Neural cell (in vitro differentiated cells): Measurements from ENCODE around the gene AFG3L2. TPM values are rescaled to one million over a fixed set of nuclear protein-coding genes. Genes with fewer than 3 reads are reported as not detected.

Experiments used
- H2AFZ ChIP-seq: fragments of 200-600, 300-800 bp; sonication (generic), shearing (Covaris generic); 2 replicates; pipeline ENCODE4 v1.6.0; 2014; ENCODE audit warnings: low read depth, mild to moderate bottlenecking, antibody characterized with exemption, low read length, moderate library complexity
- H3F3A ChIP-seq: fragments of 200-600 bp; shearing (Covaris generic); 2 replicates; pipeline ENCODE4 v1.6.1; 2016; ENCODE audit warnings: mild to moderate bottlenecking, moderate library complexity, mixed read lengths, antibody characterized with exemption, low read length; ENCODE audit not compliant: insufficient read depth, poor library complexity, severe bottlenecking
- H3K27ac ChIP-seq: fragments of 200-600, 300-800 bp; sonication (generic), shearing (Covaris generic); 2 replicates; pipeline ENCODE4 v1.5.1; 2014; ENCODE audit warnings: mild to moderate bottlenecking, low read length, moderate library complexity
- H3K27me3 ChIP-seq: fragments of 300-800, 200-600 bp; sonication (generic), shearing (Covaris generic); 2 replicates; pipeline ENCODE4 v1.6.0; 2014; ENCODE audit warnings: mild to moderate bottlenecking, low read depth, low read length, moderate library complexity; ENCODE audit not compliant: insufficient read depth
- H3K36me3 ChIP-seq: fragments of 300-800, 200-600 bp; sonication (generic), shearing (Covaris generic); 2 replicates; pipeline ENCODE4 v1.5.1; 2014; ENCODE audit warnings: mild to moderate bottlenecking, antibody characterized with exemption, low read length, moderate library complexity; ENCODE audit not compliant: insufficient read depth
- H3K4me2 ChIP-seq: fragments of 300-800, 200-600 bp; sonication (generic), shearing (Covaris generic); 2 replicates; pipeline ENCODE4 v1.6.0; 2014; ENCODE audit warnings: mild to moderate bottlenecking, low read length
- H3K4me3 ChIP-seq: fragments of 300-800, 200-600 bp; sonication (generic), shearing (Covaris generic); 2 replicates; pipeline ENCODE4 v1.5.1; 2014; ENCODE audit warnings: mild to moderate bottlenecking, low read length, moderate library complexity
- H3K79me2 ChIP-seq: fragments of 200-600 bp; shearing (Covaris generic); replicated peaks from 2 replicates; pipeline ENCODE4 v1.6.0; 2014; ENCODE audit warnings: mild to moderate bottlenecking, low read length, moderate library complexity; ENCODE audit not compliant: insufficient read depth
- H3K9ac ChIP-seq: fragments of 300-800, 200-600 bp; sonication (generic), shearing (Covaris generic); 2 replicates; pipeline ENCODE4 v1.6.1; 2016; ENCODE audit warnings: mild to moderate bottlenecking, low read length, mixed read lengths
- H3K9me2 ChIP-seq: fragments of 200-600 bp; shearing (Covaris generic); 2 replicates; pipeline ENCODE4 v1.6.1; 2016; ENCODE audit warnings: mild to moderate bottlenecking, low read length, mixed read lengths; ENCODE audit not compliant: insufficient read depth
- H3K9me3 ChIP-seq: fragments of 200-600, 300-800 bp; sonication (generic), shearing (Covaris generic); 2 replicates; pipeline ENCODE4 v1.6.1; 2016; ENCODE audit warnings: mild to moderate bottlenecking, mixed run types, low read length, moderate library complexity, mixed read lengths
- H4K20me1 ChIP-seq: fragments of 200-600 bp; shearing (Covaris generic); 2 replicates; pipeline ENCODE4 v1.6.1; 2016; ENCODE audit warnings: mild to moderate bottlenecking, mixed run types; ENCODE audit not compliant: insufficient read depth
- EP300 ChIP-seq: fragments of 450-650 bp; conservative IDR thresholded peaks from 2 replicates; pipeline ENCODE4 v1.6.1; 2014; ENCODE audit warnings: antibody characterized with exemption, mild to moderate bottlenecking, moderate library complexity; ENCODE audit not compliant: poor library complexity, severe bottlenecking
- EZH2 ChIP-seq: fragments of 200-600, 300-800 bp; shearing (Covaris generic), sonication (generic); IDR thresholded peaks from 2 replicates; pipeline ENCODE4 v1.6.1; 2014; ENCODE audit warnings: antibody characterized with exemption, low read length, borderline replicate concordance, mild to moderate bottlenecking; ENCODE audit not compliant: insufficient read depth, poor library complexity, severe bottlenecking
- MXI1 ChIP-seq: fragments of 450-650 bp; conservative IDR thresholded peaks from 2 replicates; pipeline ENCODE4 v1.6.1; 2014; ENCODE audit warnings: antibody characterized with exemption, mild to moderate bottlenecking; ENCODE audit not compliant: poor library complexity, severe bottlenecking
- POLR2AphosphoS5 ChIP-seq: IDR thresholded peaks from 2 replicates; pipeline ENCODE4 v1.6.1; 2012
- RAD21 ChIP-seq: fragments of 450-650 bp; conservative IDR thresholded peaks from 2 replicates; pipeline ENCODE4 v1.6.1; 2014; ENCODE audit warnings: antibody characterized with exemption, mild to moderate bottlenecking, moderate library complexity
- SMC3 ChIP-seq: fragments of 450-650 bp; conservative IDR thresholded peaks from 2 replicates; pipeline ENCODE4 v1.6.1; 2014; ENCODE audit warnings: antibody characterized with exemption, mild to moderate bottlenecking, moderate library complexity; ENCODE audit not compliant: poor library complexity
- TAF1 ChIP-seq: IDR thresholded peaks from 2 replicates; pipeline ENCODE4 v1.6.1; 2012; ENCODE audit warnings: low read depth
- polyA plus RNA-seq: library from polyadenylated mRNA; depleted of rRNA; stranded (reverse); fragments of >200 nt; gene quantifications from 2 replicates; pipeline ENCODE4 v1.2.3, GENCODE V29; 2014
- TF ChIP-seq, protein P1 (sequence below): IDR thresholded peaks from 2 replicates; pipeline ENCODE4 v1.6.1; 2012; ENCODE audit warnings: borderline replicate concordance
- TF ChIP-seq, protein P2 (sequence below): fragments of 450-650 bp; IDR thresholded peaks from 2 replicates; pipeline ENCODE4 v1.5.1; 2014; ENCODE audit warnings: antibody characterized with exemption, mild to moderate bottlenecking, moderate library complexity; ENCODE audit not compliant: poor library complexity, severe bottlenecking

Gene AFG3L2
- polyA plus RNA-seq, 1 donor from 2014 or later, result 49.4 TPM

DNA sequence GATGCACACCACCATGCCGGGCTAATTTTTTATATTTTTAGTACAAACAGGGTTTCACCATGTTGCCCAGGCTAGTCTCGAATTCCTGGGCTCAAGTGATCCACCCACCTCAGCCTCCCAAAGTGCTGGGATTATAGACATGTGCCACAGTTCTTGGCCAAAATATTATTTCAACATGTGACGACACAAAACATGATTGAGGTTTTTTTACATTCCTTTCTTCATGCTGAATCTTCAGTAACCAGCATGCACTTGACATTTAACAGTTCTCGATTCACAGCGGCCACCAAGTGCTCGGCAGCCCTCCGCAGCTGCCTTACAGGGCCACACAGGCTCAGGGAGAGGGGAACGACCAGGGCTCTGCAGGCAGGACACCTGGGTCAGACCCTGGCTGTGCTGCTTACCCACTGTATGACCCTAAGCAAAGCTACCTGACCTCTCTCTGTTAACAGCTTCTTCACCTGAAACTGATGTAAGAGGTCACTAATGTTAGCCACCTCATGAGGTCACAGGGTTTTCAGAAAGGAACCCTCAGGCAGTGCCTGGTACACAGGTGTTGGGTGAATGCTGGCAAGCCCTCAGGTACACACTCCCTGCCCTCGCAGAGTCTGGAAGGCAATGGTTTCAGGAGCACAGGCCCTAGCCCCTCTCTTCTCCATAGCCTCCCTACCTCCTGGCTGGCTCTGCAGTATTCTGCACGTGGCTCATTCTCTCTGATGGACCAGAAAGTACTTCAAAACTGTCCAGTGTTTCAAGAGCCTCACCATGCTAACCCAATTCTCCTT, 43.3 kb downstream of the AFG3L2 start:
- Histone ChIP-seq H3K9me3 (no peaks in the 10 kb centered on the region), H3K9ac (no peak overlapping the region), H3K36me3 (no peaks in the 10 kb centered on the region), H3K27ac (no peak overlapping the region), H3K27me3 (no peaks in the 10 kb centered on the region), H3K4me2 (no peak overlapping the region), H3K9me2 (no peaks in the 10 kb centered on the region), H3F3A (no peaks in the 10 kb centered on the region), H2AFZ (no peak overlapping the region), H4K20me1 (no peaks in the 10 kb centered on the region), H3K4me3 (no peak overlapping the region), H3K79me2 (no peaks in the 10 kb centered on the region)
- TF ChIP-seq, protein P1, sequence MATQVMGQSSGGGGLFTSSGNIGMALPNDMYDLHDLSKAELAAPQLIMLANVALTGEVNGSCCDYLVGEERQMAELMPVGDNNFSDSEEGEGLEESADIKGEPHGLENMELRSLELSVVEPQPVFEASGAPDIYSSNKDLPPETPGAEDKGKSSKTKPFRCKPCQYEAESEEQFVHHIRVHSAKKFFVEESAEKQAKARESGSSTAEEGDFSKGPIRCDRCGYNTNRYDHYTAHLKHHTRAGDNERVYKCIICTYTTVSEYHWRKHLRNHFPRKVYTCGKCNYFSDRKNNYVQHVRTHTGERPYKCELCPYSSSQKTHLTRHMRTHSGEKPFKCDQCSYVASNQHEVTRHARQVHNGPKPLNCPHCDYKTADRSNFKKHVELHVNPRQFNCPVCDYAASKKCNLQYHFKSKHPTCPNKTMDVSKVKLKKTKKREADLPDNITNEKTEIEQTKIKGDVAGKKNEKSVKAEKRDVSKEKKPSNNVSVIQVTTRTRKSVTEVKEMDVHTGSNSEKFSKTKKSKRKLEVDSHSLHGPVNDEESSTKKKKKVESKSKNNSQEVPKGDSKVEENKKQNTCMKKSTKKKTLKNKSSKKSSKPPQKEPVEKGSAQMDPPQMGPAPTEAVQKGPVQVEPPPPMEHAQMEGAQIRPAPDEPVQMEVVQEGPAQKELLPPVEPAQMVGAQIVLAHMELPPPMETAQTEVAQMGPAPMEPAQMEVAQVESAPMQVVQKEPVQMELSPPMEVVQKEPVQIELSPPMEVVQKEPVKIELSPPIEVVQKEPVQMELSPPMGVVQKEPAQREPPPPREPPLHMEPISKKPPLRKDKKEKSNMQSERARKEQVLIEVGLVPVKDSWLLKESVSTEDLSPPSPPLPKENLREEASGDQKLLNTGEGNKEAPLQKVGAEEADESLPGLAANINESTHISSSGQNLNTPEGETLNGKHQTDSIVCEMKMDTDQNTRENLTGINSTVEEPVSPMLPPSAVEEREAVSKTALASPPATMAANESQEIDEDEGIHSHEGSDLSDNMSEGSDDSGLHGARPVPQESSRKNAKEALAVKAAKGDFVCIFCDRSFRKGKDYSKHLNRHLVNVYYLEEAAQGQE, result no peak
- no peak for TF ChIP-seq POLR2AphosphoS5
- TF ChIP-seq EZH2, result no peak
- TF ChIP-seq MXI1, result no peak
- TF ChIP-seq, protein P2, sequence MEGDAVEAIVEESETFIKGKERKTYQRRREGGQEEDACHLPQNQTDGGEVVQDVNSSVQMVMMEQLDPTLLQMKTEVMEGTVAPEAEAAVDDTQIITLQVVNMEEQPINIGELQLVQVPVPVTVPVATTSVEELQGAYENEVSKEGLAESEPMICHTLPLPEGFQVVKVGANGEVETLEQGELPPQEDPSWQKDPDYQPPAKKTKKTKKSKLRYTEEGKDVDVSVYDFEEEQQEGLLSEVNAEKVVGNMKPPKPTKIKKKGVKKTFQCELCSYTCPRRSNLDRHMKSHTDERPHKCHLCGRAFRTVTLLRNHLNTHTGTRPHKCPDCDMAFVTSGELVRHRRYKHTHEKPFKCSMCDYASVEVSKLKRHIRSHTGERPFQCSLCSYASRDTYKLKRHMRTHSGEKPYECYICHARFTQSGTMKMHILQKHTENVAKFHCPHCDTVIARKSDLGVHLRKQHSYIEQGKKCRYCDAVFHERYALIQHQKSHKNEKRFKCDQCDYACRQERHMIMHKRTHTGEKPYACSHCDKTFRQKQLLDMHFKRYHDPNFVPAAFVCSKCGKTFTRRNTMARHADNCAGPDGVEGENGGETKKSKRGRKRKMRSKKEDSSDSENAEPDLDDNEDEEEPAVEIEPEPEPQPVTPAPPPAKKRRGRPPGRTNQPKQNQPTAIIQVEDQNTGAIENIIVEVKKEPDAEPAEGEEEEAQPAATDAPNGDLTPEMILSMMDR, result no peak
- TF ChIP-seq TAF1, result no peak
- no peak for TF ChIP-seq SMC3
- no peak for TF ChIP-seq RAD21
- no peak for TF ChIP-seq EP300

DNA sequence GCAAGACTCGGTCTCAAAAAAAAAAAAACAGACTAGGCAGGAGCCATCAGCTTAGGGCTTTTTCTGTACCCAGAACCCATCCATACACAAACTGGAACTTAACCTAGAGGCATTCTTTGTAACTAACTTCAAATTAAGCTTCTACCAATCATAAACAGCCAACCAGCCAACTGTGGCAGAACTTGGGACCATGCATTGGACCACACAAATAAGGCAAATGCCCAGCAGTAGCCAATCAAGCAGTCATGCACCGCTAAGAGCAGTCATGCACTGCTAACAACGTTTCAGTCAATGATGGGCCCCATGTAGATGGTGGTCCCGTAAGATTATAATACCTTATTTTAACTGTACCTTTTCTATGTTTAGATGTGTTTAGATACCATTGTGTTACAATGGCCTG, 46.3 kb downstream of the AFG3L2 start:
- Histone ChIP-seq H3K79me2 (no peaks in the 10 kb centered on the region), H2AFZ (no peak overlapping the region), H3K27me3 (no peaks in the 10 kb centered on the region), H3K9me2 (no peaks in the 10 kb centered on the region), H3K4me3 (no peak overlapping the region), H3K9me3 (no peaks in the 10 kb centered on the region), H3K27ac (no peak overlapping the region), H3F3A (no peaks in the 10 kb centered on the region), H3K9ac (no peak overlapping the region), H4K20me1 (no peaks in the 10 kb centered on the region), H3K4me2 (no peak overlapping the region), H3K36me3 (no peaks in the 10 kb centered on the region)
- TF ChIP-seq SMC3, result no peak
- TF ChIP-seq POLR2AphosphoS5, result no peak
- TF ChIP-seq, protein P1, result no peak
- TF ChIP-seq MXI1, result no peak
